Vagina (tissue), 2 donors: ENCODE measurements around the gene FNDC11.

ENCODE experiments used
- POLR2A ChIP-seq, 2 donors: fragments of 450-650 bp; IDR thresholded peaks; one replicate each; pipeline ENCODE4 v1.6.1; 2017; ENCODE audit warnings: antibody characterized with exemption in 2 of 2, mild to moderate bottlenecking in 2 of 2, moderate library complexity in 2 of 2
- TF ChIP-seq, protein P1 (sequence below), 3 experiments: fragments of 450-650 bp in 2 of 3; fragments of 200-600 bp in 1 of 3; sonication (generic) in 1 of 3; IDR thresholded peaks; one replicate each; pipeline ENCODE4 v1.5.1; 2017 to 2019; ENCODE audit warnings: antibody characterized with exemption in 3 of 3, mild to moderate bottlenecking in 2 of 3, moderate library complexity in 2 of 3

DNA sequence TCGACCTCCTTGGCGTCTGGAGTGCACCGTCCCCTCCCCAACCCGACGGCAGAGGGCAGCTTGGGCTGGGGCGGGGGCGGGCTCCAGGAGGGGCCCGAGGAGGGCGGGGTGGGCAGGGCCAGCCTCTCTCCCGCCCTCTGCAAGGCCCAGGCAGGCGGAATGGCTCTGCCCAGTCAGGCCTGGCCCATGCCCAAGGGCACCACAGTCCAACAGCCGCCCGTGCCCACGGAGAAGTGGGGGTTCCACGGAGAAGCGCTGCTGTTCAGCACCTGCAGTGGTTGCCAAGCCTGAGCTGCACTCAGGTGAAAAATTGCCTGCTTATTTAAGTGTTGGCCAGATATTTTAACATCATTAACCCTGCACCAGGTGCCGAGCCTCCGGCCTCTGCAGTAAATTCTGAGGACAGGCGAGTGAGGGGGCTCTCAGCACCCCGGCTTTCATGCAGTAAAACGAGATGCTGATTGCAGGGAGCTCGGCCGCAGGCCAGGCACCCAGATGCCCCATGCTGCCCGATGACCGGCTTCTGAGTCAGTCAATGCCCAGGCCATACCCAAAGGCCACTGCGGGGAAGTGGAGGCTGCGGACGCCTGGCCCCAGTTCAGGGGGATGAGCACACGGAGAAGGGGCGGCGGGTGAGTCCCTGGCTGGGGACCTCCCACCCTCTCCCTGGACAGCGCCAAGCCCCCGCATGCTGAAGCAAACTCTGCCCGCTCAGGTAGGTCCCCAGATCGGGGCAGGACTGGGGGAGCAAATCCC, 6.1 kb upstream of the FNDC11 start, which contains the start of gene SRMS:
- TF ChIP-seq, protein P1, sequence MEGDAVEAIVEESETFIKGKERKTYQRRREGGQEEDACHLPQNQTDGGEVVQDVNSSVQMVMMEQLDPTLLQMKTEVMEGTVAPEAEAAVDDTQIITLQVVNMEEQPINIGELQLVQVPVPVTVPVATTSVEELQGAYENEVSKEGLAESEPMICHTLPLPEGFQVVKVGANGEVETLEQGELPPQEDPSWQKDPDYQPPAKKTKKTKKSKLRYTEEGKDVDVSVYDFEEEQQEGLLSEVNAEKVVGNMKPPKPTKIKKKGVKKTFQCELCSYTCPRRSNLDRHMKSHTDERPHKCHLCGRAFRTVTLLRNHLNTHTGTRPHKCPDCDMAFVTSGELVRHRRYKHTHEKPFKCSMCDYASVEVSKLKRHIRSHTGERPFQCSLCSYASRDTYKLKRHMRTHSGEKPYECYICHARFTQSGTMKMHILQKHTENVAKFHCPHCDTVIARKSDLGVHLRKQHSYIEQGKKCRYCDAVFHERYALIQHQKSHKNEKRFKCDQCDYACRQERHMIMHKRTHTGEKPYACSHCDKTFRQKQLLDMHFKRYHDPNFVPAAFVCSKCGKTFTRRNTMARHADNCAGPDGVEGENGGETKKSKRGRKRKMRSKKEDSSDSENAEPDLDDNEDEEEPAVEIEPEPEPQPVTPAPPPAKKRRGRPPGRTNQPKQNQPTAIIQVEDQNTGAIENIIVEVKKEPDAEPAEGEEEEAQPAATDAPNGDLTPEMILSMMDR (IDR thresholded peaks at IDR 0.05): no peak
- no peak for TF ChIP-seq POLR2A (IDR thresholded peaks at IDR 0.05)
